Stimulated activated CD4-positive, alpha-beta T cell treated with anti-CD3 and anti-CD28 coated beads, Interleukin-15, amount 100 ng/mL, for 48 hours (primary cell): ENCODE data around the gene ARHGAP33.
"Not testable (repeated sequence)": the region's sequence is repeated elsewhere in the genome, so short reads cannot be mapped to it uniquely, and the experiment has no call there.

Experiments
- DNase-seq, 2 donors: peaks; one replicate each; pipeline ENCODE4 v3.0.0-alpha.2; 2020; ENCODE audit warnings: low read depth in 2 of 2

The ARHGAP33 gene

DNA sequence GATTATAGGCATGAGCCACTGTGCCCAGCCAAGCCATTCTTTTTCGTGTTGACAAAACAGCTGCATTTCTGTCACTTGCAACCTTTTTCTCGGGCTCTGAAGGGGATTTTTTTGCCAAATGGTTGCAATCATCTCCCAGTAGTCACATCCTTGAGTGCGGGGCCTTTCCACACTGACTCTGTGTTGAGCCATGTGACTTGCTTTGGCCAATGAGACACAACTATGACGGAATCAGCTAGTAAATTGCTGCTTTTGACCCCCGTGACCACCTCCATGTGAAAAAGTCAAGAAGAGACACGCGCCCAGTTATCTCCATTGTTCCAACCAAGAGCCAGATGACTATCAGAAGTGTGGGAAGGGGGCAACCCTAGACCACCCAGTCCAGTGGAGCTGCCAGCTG lies 58.6 kb downstream of the ARHGAP33 start:
- DNase-seq: no peak

DNA sequence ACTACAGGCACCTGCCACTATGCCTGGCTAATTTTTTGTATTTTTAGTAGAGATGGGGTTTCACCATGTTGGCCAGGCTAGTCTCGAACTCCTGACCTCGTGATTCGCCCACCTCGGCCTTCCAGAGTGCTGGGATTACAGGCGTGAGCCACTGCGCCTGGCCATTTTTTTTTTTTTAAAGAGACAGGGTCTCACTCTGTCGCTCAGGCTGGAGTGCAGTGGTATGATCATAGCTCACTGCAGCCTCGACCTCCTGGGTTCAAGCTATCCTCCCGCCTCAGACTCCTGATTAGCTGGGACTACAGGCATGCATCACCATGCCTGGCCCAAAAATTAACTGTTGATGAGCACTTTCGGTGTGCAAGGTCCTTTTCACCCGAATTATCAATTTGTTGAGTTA lies 60.7 kb downstream of the ARHGAP33 start:
- DNase-seq: not testable (repeated sequence)
